Sigmoid colon (tissue), 4 donors: ENCODE data around the gene PLEKHA6.

Experiments used
- CTCF ChIP-seq, 4 experiments: fragments of 450-650 bp in 3 of 4; fragments of 200-600 bp in 1 of 4; IDR thresholded peaks; one replicate each; pipeline ENCODE4 v1.5.1; 2016 to 2019; ENCODE audit warnings: antibody characterized with exemption in 4 of 4, mild to moderate bottlenecking in 3 of 4, moderate library complexity in 2 of 4
- EP300 ChIP-seq, 4 donors: sonication (generic); formaldehyde crosslinking; IDR thresholded peaks; one replicate each; pipeline ENCODE4 v1.6.1; 2017; ENCODE audit warnings: antibody characterized with exemption in 4 of 4
- POLR2A ChIP-seq, 2 donors: fragments of 450-650 bp; IDR thresholded peaks; one replicate each; pipeline ENCODE4 v1.6.1; 2016; ENCODE audit warnings: antibody characterized with exemption in 2 of 2, mild to moderate bottlenecking in 2 of 2, moderate library complexity in 2 of 2
- POLR2AphosphoS5 ChIP-seq, 4 donors: sonication (generic); formaldehyde crosslinking; IDR thresholded peaks; one replicate each; pipeline ENCODE4 v1.6.1; 2017; ENCODE audit warnings: antibody characterized with exemption in 4 of 4

DNA sequence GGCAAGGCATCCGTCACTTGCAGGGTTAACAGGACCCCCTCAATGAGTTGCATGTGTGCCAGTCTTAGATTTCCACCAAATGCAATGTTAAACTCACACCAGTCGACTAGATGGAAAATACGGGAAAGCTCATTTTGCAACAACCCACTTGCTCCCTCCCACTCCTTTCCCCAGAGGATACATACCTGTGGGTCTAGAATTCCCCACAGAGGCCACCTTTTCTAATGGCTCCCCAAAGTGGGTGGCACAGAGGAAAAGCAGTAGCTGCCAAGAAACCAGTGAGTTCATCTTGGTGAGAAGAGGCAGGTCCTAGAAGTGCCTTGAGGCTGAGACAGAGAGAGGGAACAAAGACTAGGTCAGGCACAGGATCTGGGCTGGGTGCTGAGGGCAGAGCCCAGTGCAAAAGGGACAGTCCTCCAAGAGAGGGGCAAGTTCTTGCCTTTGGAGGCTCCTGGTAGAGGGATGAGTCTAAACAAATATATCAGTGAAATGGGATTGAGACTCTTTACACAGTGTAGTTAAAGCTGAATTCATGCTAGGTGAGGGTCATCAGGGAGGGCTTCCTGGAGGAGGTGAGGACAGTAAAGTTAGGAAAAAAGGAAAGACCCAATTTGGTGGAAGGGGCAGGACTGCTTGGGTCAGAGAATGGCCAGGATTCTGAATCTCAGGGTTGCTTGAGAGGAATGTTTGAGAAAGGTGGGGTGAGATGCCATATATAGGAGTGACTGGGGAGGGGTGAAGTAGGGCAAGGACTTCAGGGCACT, 167.0 kb downstream of the PLEKHA6 start:
- TF ChIP-seq POLR2AphosphoS5 (IDR thresholded peaks at IDR 0.05): no peak
- TF ChIP-seq CTCF (IDR thresholded peaks at IDR 0.05): no peak
- TF ChIP-seq EP300 (IDR thresholded peaks at IDR 0.05): no peak
- TF ChIP-seq POLR2A (IDR thresholded peaks at IDR 0.05): no peak
